ENCODE data around the gene UBAC2.

- TF ChIP-seq, protein P1, sequence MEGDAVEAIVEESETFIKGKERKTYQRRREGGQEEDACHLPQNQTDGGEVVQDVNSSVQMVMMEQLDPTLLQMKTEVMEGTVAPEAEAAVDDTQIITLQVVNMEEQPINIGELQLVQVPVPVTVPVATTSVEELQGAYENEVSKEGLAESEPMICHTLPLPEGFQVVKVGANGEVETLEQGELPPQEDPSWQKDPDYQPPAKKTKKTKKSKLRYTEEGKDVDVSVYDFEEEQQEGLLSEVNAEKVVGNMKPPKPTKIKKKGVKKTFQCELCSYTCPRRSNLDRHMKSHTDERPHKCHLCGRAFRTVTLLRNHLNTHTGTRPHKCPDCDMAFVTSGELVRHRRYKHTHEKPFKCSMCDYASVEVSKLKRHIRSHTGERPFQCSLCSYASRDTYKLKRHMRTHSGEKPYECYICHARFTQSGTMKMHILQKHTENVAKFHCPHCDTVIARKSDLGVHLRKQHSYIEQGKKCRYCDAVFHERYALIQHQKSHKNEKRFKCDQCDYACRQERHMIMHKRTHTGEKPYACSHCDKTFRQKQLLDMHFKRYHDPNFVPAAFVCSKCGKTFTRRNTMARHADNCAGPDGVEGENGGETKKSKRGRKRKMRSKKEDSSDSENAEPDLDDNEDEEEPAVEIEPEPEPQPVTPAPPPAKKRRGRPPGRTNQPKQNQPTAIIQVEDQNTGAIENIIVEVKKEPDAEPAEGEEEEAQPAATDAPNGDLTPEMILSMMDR (IDR thresholded peaks at IDR 0.05; ENCODE audit: borderline replicate concordance, extremely low read depth, low read length, poor library complexity, severe bottlenecking), result no peak
- no peak for TF ChIP-seq EZH2 (IDR thresholded peaks at IDR 0.05; ENCODE audit: borderline replicate concordance, low read depth, low read length, severe bottlenecking)
Observed at GRCh38 chr13:99299256-99299919, 98.7 kb downstream of the UBAC2 start.

Measured in DND-41 (cell line).